ENCODE measurements around the gene SUPT3H.

DNA sequence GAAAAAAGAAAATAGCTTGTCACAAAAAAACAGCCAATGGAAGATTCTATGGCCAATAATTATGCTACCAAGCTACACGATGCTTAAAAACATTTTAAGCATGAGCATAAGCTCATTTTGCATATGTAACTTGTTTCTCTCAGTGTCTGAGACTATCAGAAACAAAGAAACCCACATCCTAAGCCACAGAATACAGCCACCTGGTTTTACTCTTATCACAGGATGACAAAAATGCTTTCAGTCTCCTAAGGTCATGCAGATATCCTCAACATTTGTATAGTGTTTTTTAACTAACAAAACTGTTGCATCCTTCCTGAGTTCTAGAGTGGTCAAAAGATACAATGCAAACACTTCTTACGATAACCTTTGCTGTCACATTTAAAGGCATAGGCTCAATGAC is 221.7 kb downstream of the SUPT3H start:
- TF ChIP-seq, protein P1, sequence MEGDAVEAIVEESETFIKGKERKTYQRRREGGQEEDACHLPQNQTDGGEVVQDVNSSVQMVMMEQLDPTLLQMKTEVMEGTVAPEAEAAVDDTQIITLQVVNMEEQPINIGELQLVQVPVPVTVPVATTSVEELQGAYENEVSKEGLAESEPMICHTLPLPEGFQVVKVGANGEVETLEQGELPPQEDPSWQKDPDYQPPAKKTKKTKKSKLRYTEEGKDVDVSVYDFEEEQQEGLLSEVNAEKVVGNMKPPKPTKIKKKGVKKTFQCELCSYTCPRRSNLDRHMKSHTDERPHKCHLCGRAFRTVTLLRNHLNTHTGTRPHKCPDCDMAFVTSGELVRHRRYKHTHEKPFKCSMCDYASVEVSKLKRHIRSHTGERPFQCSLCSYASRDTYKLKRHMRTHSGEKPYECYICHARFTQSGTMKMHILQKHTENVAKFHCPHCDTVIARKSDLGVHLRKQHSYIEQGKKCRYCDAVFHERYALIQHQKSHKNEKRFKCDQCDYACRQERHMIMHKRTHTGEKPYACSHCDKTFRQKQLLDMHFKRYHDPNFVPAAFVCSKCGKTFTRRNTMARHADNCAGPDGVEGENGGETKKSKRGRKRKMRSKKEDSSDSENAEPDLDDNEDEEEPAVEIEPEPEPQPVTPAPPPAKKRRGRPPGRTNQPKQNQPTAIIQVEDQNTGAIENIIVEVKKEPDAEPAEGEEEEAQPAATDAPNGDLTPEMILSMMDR (IDR thresholded peaks at IDR 0.05): no peak
- no peak for TF ChIP-seq POLR2A (IDR thresholded peaks at IDR 0.05)

All from breast epithelium (tissue), 3 donors.